ENCODE results near the gene DALRD3.

GRCh38 chr3:49025793-49026520 lies 7.6 kb upstream of the DALRD3 start:
- TF ChIP-seq CTCF (IDR thresholded peaks at IDR 0.05), result no peak
- TF ChIP-seq POLR2A (IDR thresholded peaks at IDR 0.05), result no peak
